Coronary artery (tissue), 2 donors: Measurements from ENCODE around the gene TMEM106B.

Experiments
- DNase-seq: peaks from one replicate; pipeline ENCODE4 v3.0.0-alpha.2; 2017; ENCODE audit warnings: low spot score
- H3K27ac ChIP-seq, 2 donors: fragments of 200-600 bp; sonication (generic); one replicate each; pipeline ENCODE4 v1.5.1; 2016 to 2019
- H3K4me3 ChIP-seq: fragments of 200-600 bp; sonication (generic); 2 replicates; pipeline ENCODE4 v1.5.1; 2016; ENCODE audit warnings: mild to moderate bottlenecking, moderate library complexity
- TF ChIP-seq, protein P1 (sequence below): fragments of 200-600 bp; sonication (generic); IDR thresholded peaks from one replicate; pipeline ENCODE4 v1.5.1; 2019; ENCODE audit warnings: antibody characterized with exemption

Gene TMEM106B

DNA sequence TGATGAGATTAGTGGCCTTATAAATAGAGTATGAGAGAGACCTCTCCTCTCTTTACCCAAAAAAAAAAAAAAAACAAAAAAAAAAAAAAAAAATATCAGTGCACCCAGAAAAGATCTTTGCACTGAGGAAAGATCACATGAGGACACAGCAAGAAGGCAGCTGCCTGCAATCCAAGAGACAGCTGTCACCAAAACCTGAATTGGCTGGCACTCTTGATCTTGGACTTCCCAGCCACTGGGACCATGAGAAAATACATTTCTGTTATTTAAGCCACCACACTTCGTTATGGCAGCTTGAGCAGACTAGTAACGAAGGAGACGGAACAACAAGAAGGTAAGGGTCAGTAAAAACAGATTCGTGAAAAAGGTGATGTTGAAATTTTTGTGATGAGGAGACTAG is 47.0 kb downstream of the TMEM106B start:
- DNase-seq = no peak
- H3K4me3 ChIP-seq = no peak overlapping the region
- TF ChIP-seq, protein P1, sequence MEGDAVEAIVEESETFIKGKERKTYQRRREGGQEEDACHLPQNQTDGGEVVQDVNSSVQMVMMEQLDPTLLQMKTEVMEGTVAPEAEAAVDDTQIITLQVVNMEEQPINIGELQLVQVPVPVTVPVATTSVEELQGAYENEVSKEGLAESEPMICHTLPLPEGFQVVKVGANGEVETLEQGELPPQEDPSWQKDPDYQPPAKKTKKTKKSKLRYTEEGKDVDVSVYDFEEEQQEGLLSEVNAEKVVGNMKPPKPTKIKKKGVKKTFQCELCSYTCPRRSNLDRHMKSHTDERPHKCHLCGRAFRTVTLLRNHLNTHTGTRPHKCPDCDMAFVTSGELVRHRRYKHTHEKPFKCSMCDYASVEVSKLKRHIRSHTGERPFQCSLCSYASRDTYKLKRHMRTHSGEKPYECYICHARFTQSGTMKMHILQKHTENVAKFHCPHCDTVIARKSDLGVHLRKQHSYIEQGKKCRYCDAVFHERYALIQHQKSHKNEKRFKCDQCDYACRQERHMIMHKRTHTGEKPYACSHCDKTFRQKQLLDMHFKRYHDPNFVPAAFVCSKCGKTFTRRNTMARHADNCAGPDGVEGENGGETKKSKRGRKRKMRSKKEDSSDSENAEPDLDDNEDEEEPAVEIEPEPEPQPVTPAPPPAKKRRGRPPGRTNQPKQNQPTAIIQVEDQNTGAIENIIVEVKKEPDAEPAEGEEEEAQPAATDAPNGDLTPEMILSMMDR = no peak
- no peak overlapping the region for H3K27ac ChIP-seq

DNA sequence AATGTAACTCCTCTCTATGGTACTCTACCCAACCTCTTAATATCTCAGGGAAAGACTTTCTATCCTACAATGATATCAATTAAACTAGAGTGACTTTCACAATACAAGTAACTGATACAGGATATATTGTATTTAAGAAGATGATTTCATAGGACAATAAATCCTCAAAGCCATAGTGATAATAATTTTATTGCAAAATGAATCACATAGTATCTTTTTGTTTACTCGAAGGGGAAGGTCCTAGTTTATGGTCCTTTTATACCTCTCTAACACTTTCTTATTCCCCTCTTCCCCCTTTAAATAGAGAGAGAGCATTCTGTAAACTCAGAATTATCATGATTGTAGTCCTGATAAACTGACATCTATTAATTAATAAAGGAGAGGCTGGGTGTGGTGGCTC is 56.4 kb downstream of the TMEM106B start:
- Histone ChIP-seq H3K27ac (no peak overlapping the region), H3K4me3 (no peak overlapping the region)
- no peak for DNase-seq
- TF ChIP-seq, protein P1 = no peak

DNA sequence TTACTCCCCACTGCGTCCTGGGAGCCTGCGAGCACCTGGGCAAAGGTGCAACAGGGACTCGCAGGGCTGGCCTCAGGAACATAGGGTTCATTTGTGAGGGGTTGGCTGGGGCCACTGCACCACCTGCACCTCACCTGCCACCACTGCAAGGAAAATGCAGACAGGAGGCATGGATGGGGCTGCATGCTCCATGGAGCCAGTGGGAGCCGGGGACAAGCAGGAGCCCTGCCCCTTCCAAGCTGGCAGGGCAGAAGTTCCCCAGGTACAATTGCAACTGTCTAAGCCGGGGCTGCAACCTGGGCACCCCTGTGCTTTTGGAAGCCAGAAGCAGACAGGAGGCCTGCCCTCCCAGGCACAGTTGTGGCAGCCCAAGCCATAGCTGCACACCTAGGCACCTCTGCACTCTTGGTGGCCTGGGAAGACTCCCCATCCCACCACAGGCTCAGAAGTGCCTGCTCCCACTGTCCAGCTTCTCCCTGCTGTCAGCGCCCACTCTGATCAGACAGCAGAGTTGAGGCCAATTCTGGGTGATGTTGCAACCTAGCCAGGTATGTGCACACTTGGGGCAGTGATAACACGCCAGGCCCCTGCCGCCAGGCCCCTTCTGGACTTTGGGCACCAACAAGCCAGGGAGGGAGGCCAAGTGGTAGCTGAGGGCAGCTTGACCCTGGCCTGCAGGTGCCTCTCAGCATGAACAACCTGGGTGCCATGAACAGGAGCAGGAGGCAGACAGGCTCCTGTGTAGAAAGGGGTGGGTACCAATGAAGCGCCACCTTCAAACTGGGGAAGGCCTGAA is 58.2 kb downstream of the TMEM106B start:
- no peak for DNase-seq
- TF ChIP-seq, protein P1 = no peak
- Histone ChIP-seq H3K4me3 (no peak overlapping the region), H3K27ac (no peak overlapping the region)

DNA sequence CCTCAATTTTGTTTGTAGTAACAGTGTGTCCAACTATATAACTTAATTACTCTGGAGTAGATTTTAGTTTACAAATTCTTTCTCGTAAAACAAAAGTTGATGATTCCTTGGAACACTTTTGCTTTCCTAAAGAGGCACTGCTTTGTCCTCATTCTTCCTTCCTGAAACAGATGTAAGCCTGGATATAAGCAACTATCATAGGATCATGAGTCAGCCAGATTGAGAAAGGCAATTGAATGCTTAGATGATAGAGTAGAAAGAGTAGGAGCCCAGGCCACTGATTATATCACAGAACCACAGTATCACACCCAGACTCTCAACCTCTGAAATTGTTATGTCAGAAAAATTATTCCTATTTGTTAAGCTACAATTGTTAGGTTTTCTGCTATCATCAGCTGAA is 69.9 kb downstream of the TMEM106B start:
- H3K4me3 ChIP-seq = no peak overlapping the region
- H3K27ac ChIP-seq = no peak overlapping the region
- TF ChIP-seq, protein P1 = no peak
- DNase-seq = no peak

DNA sequence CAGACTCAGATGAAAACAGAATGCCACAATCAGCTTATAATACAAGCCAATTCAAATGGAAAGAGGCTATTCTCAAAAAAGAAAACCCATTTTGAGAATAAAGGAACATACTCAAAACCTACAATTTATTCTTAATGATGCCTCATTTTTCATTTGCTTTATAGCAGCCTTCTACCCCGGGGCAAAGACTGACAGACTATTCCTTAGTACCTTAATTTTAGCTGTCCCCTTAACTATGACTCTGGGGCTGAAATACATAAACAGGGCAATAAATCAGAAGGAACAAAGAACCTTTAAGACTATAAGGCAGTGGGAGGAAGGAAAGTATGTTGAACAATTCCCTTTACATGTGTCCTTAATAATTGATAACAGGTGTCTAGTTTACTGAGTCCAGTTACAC is 76.8 kb downstream of the TMEM106B start:
- Histone ChIP-seq H3K4me3 (no peak overlapping the region), H3K27ac (no peak overlapping the region)
- no peak for DNase-seq
- TF ChIP-seq, protein P1 = no peak

DNA sequence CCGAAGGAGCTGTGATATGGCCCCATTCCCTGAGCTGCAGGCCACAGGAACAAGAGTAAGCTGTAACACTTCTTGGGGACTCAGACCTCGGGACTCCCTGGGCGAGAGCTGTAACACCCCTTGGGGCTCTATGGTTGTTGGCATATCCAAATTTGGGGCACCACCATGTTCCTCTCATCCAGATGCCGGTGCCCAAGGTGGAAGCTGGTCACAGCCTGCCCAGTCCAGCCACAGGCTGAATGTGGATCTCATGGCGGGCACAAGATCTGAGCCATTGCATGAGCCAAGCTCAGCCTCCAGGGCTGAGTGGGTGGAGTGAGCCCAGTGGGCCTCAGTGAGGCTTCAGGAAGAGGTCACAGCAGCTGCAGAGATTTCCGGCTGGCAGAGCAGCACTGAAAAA is 78.9 kb downstream of the TMEM106B start:
- no peak overlapping the region for H3K4me3 ChIP-seq
- TF ChIP-seq, protein P1 = no peak
- no peak overlapping the region for H3K27ac ChIP-seq
- no peak for DNase-seq

DNA sequence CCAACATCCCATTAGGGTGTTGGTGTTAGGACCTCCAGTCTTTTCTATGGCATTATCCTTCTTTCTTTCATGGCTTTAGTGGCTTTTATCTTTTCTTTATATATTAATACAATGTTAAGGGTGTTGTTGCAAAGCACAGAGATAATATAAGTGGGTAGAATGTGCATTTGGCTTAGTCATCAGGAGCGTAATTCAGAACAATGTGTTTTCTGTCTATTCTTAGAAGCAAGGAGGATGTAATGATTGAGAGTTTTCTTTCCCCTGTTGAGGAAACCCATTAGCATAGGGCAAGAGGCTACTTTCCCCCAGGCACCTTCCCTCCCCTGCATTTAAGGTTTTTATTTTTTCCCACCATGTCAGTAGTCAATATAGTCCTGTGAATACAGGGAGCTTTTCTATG is 79.7 kb downstream of the TMEM106B start:
- H3K4me3 ChIP-seq = no peak overlapping the region
- DNase-seq = no peak
- no peak overlapping the region for H3K27ac ChIP-seq
- TF ChIP-seq, protein P1 = no peak
